Measurements from ENCODE around the gene HS1BP3.

DNA sequence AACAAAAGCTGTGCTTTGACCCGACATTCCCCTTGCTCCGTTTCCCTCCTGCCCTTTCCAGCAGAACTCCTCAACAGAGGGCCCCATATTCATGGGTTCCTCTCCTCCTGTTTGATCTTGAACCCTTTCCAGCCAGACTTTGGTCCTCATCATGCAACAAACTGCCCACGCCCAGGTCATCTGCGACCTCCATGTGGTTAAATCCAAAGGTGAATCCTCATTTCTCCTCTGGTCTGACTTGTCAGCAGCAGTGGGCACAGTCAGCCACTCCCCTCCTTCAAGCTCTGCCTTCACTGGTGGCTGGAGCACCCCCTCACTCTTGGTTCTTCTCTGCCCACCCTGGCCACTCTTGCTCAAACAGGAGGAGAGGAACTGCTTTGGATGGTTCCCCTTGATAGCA is 2.7 kb downstream of the HS1BP3 start:
- TF ChIP-seq, protein P1, sequence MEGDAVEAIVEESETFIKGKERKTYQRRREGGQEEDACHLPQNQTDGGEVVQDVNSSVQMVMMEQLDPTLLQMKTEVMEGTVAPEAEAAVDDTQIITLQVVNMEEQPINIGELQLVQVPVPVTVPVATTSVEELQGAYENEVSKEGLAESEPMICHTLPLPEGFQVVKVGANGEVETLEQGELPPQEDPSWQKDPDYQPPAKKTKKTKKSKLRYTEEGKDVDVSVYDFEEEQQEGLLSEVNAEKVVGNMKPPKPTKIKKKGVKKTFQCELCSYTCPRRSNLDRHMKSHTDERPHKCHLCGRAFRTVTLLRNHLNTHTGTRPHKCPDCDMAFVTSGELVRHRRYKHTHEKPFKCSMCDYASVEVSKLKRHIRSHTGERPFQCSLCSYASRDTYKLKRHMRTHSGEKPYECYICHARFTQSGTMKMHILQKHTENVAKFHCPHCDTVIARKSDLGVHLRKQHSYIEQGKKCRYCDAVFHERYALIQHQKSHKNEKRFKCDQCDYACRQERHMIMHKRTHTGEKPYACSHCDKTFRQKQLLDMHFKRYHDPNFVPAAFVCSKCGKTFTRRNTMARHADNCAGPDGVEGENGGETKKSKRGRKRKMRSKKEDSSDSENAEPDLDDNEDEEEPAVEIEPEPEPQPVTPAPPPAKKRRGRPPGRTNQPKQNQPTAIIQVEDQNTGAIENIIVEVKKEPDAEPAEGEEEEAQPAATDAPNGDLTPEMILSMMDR (IDR thresholded peaks at IDR 0.05), result no peak
- no peak for TF ChIP-seq POLR2A (IDR thresholded peaks at IDR 0.05)

All from lower leg skin (tissue), 3 donors.